ENCODE results near the gene GIGYF2.

Gene GIGYF2

GRCh38 chr2:232863996-232864395, 166.9 kb downstream of the GIGYF2 start:
- H3K79me2 ChIP-seq (ENCODE audit: insufficient read depth, low read length), result no peaks in the 10 kb centered on the region
- no peaks in the 10 kb centered on the region for H3K27me3 ChIP-seq (ENCODE audit: insufficient read depth, low read length, poor library complexity)
- ATAC-seq (ENCODE audit: insufficient read depth, low read depth) (no peak), DNase-seq (no peak)
- no peak overlapping the region for H3K4me2 ChIP-seq (ENCODE audit: insufficient read depth, low read length)
- no peak overlapping the region for H2AFZ ChIP-seq (ENCODE audit: low read depth, low read length)
- H3K4me1 ChIP-seq (ENCODE audit: insufficient read depth, low read length), result no peaks in the 10 kb centered on the region
- TF ChIP-seq EZH2 (IDR thresholded peaks at IDR 0.05; ENCODE audit: borderline replicate concordance, low read depth, low read length, severe bottlenecking) (no peak), CTCF (IDR thresholded peaks at IDR 0.05; ENCODE audit: borderline replicate concordance, extremely low read depth, low read length, poor library complexity, severe bottlenecking) (no peak)
- no peak overlapping the region for H3K9ac ChIP-seq (ENCODE audit: low read depth, low read length)
- H3K4me3 ChIP-seq (ENCODE audit: low read depth in 1 of 2, low read length in 2 of 2), result no peak overlapping the region
- no peaks in the 10 kb centered on the region for H4K20me1 ChIP-seq (ENCODE audit: insufficient read depth, low read length)
- peaks cover 9% of the 10 kb centered on the region; the same call in 1 of the 2 replicates for H3K36me3 ChIP-seq (ENCODE audit: insufficient read depth, low read length)
- no peaks in the 10 kb centered on the region for H3K9me3 ChIP-seq (ENCODE audit: insufficient read depth, low read length, severe bottlenecking)
- no peak overlapping the region for H3K27ac ChIP-seq (ENCODE audit: low read length)

GRCh38 chr2:232865165-232865564, 168.0 kb downstream of the GIGYF2 start:
- H3K36me3 ChIP-seq (ENCODE audit: insufficient read depth, low read length), result no peaks in the 10 kb centered on the region
- no peaks in the 10 kb centered on the region for H3K9me3 ChIP-seq (ENCODE audit: insufficient read depth, low read length, severe bottlenecking)
- no peaks in the 10 kb centered on the region for H3K4me1 ChIP-seq (ENCODE audit: insufficient read depth, low read length)
- H3K27me3 ChIP-seq (ENCODE audit: insufficient read depth, low read length, poor library complexity), result no peaks in the 10 kb centered on the region
- no peak overlapping the region for H3K4me3 ChIP-seq (ENCODE audit: low read depth in 1 of 2, low read length in 2 of 2)
- H4K20me1 ChIP-seq (ENCODE audit: insufficient read depth, low read length), result no peaks in the 10 kb centered on the region
- no peaks in the 10 kb centered on the region for H3K79me2 ChIP-seq (ENCODE audit: insufficient read depth, low read length)
- H3K27ac ChIP-seq (ENCODE audit: low read length), result no peak overlapping the region
- TF ChIP-seq EZH2 (IDR thresholded peaks at IDR 0.05; ENCODE audit: borderline replicate concordance, low read depth, low read length, severe bottlenecking) (no peak), CTCF (IDR thresholded peaks at IDR 0.05; ENCODE audit: borderline replicate concordance, extremely low read depth, low read length, poor library complexity, severe bottlenecking) (no peak)
- H2AFZ ChIP-seq (ENCODE audit: low read depth, low read length), result no peak overlapping the region
- no peak overlapping the region for H3K9ac ChIP-seq (ENCODE audit: low read depth, low read length)
- DNase-seq (no peak), ATAC-seq (ENCODE audit: insufficient read depth, low read depth) (no peak)
- H3K4me2 ChIP-seq (ENCODE audit: insufficient read depth, low read length), result no peak overlapping the region

GRCh38 chr2:232866104-232866503, 169.0 kb downstream of the GIGYF2 start:
- Histone ChIP-seq H4K20me1 (ENCODE audit: insufficient read depth, low read length) (no peaks in the 10 kb centered on the region), H3K27me3 (ENCODE audit: insufficient read depth, low read length, poor library complexity) (no peaks in the 10 kb centered on the region), H3K79me2 (ENCODE audit: insufficient read depth, low read length) (no peaks in the 10 kb centered on the region), H3K9me3 (ENCODE audit: insufficient read depth, low read length, severe bottlenecking) (no peaks in the 10 kb centered on the region), H3K36me3 (ENCODE audit: insufficient read depth, low read length) (no peaks in the 10 kb centered on the region), H3K4me3 (ENCODE audit: low read depth in 1 of 2, low read length in 2 of 2) (no peak overlapping the region), H2AFZ (ENCODE audit: low read depth, low read length) (no peak overlapping the region), H3K4me2 (ENCODE audit: insufficient read depth, low read length) (no peak overlapping the region), H3K27ac (ENCODE audit: low read length) (no peak overlapping the region), H3K4me1 (ENCODE audit: insufficient read depth, low read length) (no peaks in the 10 kb centered on the region), H3K9ac (ENCODE audit: low read depth, low read length) (no peak overlapping the region)
- DNase-seq (no peak), ATAC-seq (ENCODE audit: insufficient read depth, low read depth) (no peak)
- TF ChIP-seq CTCF (IDR thresholded peaks at IDR 0.05; ENCODE audit: borderline replicate concordance, extremely low read depth, low read length, poor library complexity, severe bottlenecking), result no peak
- TF ChIP-seq EZH2 (IDR thresholded peaks at IDR 0.05; ENCODE audit: borderline replicate concordance, low read depth, low read length, severe bottlenecking), result no peak
